GM19463 (cell line): ENCODE results near the gene SOX6.

ENCODE experiments used
- ATAC-seq: cut with Tn5 transposase; IDR thresholded peaks from one replicate; pipeline ENCODE4 v1.9.1; 2021; ENCODE audit warnings: mild to moderate bottlenecking, moderate library complexity; ENCODE audit not compliant: unreplicated experiment

Gene SOX6

DNA sequence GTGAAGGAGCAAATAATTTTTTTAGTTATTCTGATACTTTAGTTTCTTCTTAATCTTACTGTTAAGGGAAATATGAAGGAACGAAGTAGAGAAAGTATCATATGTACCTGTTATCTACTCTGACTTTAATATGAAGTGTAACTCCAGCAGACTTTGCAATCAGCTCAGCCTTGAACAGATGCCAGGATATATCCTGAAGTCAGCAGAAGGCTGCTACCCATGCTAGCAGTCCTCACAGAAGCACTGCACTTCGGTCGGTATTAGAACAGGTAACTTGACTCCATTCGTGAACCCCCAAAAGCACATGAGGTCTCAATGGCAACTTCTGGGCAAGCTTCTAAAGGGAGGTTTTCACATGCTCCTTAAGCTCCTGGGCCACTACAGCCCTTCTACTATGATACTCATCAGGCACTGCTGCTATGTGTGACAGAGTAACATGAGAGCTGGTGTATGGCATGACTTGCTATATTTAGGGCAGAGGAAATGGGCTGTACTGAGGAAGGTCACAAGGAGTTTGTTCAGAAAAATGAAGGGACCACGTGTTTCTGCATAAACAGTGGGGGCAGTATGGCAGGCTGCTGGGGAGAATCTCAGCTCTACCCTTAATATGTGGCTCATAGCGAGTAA is 344.1 kb downstream of the SOX6 start:
- ATAC-seq, result no peak

DNA sequence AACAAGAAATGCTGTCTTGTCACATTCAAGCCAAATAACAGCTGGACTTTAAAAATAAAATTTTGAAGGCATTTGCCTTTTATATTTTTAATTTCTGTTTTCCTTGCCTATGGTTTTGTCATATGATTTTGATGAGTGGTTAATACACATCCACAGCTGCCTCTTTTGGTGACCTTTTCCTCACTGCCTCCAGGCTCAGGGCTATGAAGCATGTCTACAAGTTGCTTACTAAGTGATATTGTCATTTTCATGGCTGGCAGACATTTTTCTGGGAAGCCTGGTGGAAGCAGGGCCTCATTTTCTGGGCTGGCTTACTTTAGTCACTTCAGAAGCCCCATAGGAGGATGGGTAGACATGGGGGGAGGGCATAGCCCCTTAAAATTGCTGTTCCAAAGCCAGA is 344.9 kb downstream of the SOX6 start:
- ATAC-seq, result no peak

DNA sequence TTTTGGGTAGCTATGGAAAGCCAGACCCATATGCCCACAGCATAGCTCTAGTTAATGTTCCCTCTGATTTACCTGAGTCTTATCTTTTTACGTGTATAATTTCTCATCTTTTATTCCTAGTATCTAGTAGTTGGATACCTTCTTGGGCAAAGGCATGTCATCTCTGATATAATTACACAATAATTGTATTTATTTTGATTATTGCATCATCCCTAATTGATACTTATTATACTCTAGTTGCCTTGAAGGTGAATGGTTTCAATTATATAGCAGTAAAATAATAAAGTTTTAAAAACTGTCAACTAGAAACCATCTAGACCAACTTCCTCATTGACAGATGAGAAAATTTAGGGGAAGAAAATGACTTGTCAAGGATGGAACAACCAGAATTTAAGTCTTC is 347.3 kb downstream of the SOX6 start:
- ATAC-seq, result no peak

GRCh38 chr11:16007514-16007913 is 348.8 kb downstream of the SOX6 start:
- no peak for ATAC-seq

- no peak for ATAC-seq
Observed at GRCh38 chr11:16002942-16003341, 353.4 kb downstream of the SOX6 start.

- peak; percentile 63 for ATAC-seq
Observed at GRCh38 chr11:16001899-16002426, 354.4 kb downstream of the SOX6 start.

DNA sequence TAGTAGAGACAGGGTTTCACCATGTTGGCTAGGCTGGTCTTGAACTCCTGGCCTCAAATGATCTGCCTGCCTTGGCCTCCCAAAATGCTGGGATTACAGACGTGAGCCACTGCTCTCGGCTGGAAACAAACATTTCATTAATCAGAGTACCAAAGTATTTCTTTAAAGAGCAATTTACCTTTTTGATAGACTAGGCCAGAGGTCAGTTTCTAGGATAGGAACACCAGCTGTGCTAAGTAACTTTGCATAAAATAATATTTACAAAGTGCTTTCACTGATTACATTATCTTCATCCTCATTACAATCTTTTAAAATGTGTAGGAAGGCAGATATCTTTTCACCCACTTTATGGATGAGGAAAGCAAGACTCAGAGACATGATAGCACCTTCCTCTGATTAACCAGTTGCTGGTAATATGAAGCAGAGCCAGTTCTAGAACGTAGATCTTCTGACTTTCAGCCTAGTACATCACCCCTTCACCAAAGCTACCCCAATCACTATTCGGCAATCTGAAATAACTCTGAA is 355.2 kb downstream of the SOX6 start:
- ATAC-seq, result no peak

- no peak for ATAC-seq
Observed at GRCh38 chr11:16000065-16000464, 356.3 kb downstream of the SOX6 start.

DNA sequence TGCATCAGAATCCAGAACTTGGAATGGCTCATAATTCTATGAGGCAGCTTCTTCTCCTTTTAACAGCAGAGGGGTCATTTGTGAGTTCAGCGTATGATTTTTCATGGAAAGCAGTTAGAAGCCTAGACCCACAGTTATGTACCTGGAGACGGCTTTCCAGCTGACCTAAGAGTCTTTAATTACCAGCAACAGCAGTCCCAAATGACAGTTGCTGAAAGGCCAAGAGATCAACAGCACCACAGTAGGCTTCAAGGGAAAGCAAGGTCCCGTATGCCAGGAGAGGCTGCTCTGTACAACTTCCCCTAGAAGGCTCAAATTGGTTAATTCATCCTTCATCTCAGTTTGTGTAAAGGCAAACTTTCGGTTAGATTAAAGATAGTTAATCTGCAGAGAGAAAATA is 363.0 kb downstream of the SOX6 start:
- no peak for ATAC-seq

- ATAC-seq, result no peak
Observed at GRCh38 chr11:15991215-15991614, 365.1 kb downstream of the SOX6 start.

GRCh38 chr11:15989685-15990084 is 366.7 kb downstream of the SOX6 start:
- ATAC-seq, result no peak

DNA sequence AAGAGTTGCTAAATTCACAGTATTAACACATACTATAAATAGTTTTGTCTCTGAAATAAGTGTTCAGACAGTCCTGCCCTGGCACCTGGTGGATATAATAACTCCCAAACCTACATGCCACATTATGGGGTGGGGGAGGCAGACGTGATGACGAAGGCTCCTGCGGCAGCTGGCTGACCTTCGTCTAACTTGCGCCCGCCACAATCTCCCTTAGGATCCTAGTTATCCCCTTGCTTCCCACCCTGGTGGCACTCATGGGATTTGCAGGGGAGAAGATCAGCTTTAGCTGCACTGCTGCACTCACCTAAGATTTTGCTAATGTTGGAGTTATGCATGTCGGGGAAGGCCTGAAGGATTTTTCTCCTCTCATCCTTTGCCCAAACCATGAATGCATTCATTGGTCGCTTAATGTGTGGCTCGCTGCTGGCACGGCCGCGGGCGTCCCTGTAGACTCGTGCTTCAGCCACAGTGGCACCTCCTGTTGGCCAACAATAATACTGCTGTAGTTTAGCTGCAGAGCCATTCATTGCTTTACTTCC is 367.6 kb downstream of the SOX6 start:
- no peak for ATAC-seq

DNA sequence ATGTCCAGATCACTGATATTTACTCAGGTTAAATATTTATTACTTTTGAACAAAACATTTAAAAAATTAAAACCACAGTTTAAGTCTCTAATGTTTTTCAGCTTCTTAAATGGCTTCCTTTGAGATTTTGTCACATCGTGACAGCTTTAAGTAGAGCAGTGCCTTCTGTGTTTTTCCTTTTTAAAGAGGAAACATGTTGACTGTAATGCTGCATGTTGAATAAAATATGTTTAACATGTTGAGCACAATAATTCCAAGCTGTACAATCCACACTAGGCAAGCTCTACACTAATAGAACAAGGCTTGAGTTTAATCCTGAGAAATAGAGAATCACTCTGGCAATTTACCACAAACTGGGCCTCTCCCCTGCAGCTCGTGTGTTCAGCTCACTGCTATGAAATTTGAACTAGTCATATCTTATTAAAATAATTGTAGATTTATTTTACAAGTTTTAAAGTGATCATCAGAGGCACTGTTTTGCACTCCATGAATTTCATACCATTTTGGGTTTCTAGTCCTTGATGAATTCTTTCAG is 368.3 kb downstream of the SOX6 start:
- no peak for ATAC-seq

GRCh38 chr11:15987046-15987445 is 369.3 kb downstream of the SOX6 start:
- ATAC-seq, result no peak

DNA sequence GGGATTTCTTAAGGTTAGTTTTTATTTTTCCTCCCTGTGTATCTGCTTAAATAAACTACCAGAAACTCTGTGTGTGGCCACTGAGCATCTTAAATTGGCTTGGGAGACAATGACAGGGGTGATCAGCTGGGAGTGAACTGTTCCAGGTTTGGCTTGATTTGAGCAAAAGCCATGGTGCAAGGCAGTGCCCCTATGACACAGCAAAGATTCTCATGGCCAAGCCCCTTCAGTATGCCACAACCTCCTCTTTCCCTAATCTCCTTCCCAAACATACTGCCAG is 370.5 kb downstream of the SOX6 start:
- no peak for ATAC-seq

DNA sequence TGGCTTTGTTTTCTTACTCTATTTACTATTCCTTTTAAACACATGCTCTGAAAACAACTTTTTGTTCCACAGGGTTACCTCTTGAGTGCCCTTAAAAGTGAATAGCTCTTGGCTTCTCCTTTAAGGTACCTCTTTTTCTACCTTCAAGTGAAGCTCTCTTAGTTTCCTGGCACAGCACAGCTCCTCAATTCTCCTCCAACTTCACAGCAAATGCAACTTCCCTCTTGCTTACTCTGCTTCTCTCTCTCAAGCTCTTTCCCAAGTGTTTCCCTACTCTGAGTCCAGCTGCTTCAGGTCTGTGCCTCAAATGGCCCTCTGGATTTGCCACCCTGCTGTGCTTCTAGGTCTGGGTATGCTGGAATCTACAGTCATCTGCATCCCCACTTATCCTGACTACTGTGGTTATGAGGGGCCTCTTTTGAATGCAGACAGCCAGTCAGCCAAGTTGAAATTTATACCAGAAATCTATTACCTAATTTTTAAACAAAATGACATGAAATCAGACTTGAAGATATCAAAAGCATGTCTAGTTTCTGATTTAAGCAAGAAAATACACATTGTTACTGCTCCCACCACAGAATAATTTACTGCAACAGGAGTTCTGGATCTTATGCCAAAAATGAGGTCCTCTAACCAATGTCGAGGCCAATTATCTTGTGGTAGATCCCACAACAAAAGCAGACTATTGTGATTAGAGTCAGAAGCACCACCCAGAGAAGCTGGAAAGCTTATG is 371.1 kb downstream of the SOX6 start:
- no peak for ATAC-seq

- no peak for ATAC-seq
Observed at GRCh38 chr11:15981292-15981691, 375.1 kb downstream of the SOX6 start.

DNA sequence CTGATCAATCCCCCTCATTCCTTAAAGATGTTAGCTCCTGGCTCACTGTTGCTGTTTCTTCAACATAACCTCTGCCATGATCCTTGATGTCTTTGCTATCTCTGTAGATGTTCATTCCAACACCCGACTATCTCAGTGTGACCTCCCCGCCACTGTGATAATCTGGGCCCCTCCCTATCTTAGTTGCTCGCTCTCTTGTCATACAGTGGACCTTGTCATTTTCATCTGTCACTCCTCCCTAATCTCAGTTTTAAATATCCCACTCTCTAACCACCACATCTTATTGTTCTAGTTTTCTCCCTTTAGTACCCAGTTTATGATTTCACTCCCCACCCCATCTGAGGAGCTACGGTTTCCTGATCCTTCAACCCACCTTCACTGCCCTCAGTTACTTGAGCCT is 379.2 kb downstream of the SOX6 start:
- ATAC-seq, result no peak

DNA sequence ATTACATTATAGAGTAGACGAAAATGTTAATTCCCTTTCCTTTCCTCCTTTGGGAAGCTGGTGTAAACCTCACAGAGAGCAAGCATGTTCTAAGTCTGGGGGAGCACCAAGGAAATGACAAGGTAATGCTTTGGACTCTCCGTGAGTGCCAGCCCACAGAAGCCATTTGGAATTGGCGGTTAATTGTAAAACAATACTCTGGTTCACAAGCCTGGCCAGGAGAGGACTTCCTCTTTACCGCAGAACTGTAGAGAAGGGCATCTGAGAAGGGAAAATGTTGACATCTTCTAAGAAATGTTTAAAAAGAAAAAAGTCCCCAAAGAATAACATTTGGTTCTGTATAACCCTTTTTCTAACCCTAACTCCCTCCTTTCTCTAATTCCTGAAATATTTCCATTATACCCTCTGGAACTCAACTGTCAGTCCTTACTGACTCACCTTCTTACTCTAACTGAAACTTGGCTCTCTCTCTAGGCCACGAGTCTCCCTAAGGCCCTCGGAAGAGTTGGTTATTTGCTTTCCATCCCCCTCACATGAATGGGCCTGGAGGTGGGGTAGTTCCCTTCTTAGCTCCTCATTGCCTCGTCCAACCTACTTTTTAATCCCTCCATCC is 379.8 kb downstream of the SOX6 start:
- no peak for ATAC-seq

- no peak for ATAC-seq
Observed at GRCh38 chr11:15975742-15976141, 380.6 kb downstream of the SOX6 start.

- ATAC-seq, result no peak
Observed at GRCh38 chr11:15972838-15973237, 383.5 kb downstream of the SOX6 start.

GRCh38 chr11:15971215-15971546 is 385.2 kb downstream of the SOX6 start:
- no peak for ATAC-seq
